Activated T-cell treated with anti-CD3 and anti-CD28 coated beads, Interleukin-2, amount 50 U/mL, for 4 hours (primary cell): ENCODE results near the gene RGMA. TPM values are rescaled to one million over a fixed set of nuclear protein-coding genes. Genes with fewer than 3 reads are reported as not detected.

Experiments
- ATAC-seq, 2 donors: fragments of 200-7000 bp; cut with Tn5 transposase; one replicate each; pipeline ENCODE4 v1.10.0; 2021
- DNase-seq: peaks from one replicate; pipeline ENCODE4 v3.0.0-alpha.2; 2020
- H3K27me3 Mint-ChIP-seq: one replicate; pipeline ENCODE4 v1.8.0; 2021; ENCODE audit warnings: low read depth, mixed read lengths
- H3K36me3 Mint-ChIP-seq: one replicate; pipeline ENCODE4 v1.8.0; 2022; ENCODE audit warnings: mixed read lengths; ENCODE audit not compliant: insufficient read depth
- H3K4me1 Mint-ChIP-seq: one replicate; pipeline ENCODE4 v1.8.0; 2021; ENCODE audit warnings: low read depth, mixed read lengths
- H3K4me3 Mint-ChIP-seq: one replicate; pipeline ENCODE4 v1.8.0; 2021; ENCODE audit warnings: mild to moderate bottlenecking, moderate library complexity, mixed read lengths
- H3K9me3 Mint-ChIP-seq: one replicate; pipeline ENCODE4 v1.8.0; 2021; ENCODE audit warnings: mixed read lengths
- total RNA-seq, 3 donors: library from RNA; stranded (reverse); gene quantifications; one replicate each; pipeline ENCODE4 v1.2.1, GENCODE V29; 2021

The RGMA gene
- under 1 TPM in 2 of 3 donors, not detected in 1; 0.18 to 0.22 TPM for total RNA-seq

DNA sequence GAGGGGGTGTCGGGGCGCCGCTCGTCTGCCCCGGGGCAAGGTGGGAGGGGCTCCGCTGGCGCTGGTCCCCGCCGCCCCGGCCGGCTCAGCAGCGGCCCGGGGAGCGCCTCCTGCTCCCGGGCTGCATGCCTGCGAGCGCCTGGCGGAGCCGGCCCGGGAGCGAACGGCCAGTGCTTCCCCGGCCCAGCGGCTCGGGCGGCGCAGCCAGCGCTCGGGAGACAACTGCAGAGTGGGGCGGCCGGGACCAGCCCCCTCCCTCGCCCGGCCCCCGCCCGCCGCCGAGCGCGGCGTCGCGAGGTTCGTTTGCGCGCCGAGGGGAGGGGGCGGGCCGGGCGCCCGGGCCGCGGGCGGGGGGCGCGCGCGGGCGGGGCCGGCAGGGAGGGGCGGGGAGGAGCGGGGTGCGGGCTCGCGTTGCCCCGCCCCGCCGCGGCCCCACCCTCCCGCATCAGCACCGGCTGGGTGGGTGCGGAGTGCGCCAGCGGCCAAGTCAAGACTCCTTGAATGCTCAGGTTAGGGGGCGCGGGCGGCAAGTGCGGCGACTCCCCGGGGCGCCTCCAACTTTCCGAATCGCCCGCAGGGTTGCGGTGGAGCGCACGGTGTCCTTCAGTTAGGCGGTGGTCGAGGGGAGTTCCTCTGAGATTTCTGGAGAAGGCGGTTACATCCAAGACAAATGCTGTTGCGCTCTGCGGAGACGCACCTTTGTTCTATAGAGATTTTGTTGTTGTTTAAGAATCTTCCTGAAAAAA is at the start of gene RGMA:
Gene RGMA, minus strand, starts transcription at position 231 of the 746 bp plus-strand sequence. CDS start 279 bp downstream, outside the sequence.
- Mint-ChIP-seq H3K4me3 (peak within 1 kb of the TSS; percentile 78), H3K36me3 (no peaks in the 10 kb centered on the region), H3K27me3 (peaks cover 65% of the 10 kb centered on the region), H3K4me1 (peaks cover 15% of the 10 kb centered on the region), H3K9me3 (no peaks in the 10 kb centered on the region)
- no peak for DNase-seq
- peak; percentile 50 to 52 for ATAC-seq

DNA sequence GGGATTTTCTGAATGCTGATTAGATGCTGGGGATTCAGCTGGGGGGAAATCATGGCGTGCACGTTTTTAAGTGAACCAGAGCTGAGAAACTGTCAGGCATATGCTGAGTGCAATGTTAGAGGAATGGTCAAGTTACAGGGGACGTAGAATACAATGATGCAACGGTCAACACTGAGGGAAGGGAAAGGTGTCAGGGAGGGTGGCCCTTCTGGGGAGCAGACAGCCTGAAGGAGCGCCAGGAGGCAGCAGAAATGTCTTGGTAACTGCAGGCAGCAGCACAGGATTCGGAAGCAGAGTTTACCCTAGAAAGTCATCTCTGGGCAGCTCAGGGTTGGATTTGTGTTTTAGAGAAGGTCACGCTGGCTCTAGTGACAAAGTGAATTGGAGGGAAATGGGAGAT is 47.6 kb upstream of the RGMA start:
- Mint-ChIP-seq H3K4me3 (no peak overlapping the region), H3K36me3 (no peaks in the 10 kb centered on the region), H3K9me3 (no peaks in the 10 kb centered on the region), H3K4me1 (peaks cover 16% of the 10 kb centered on the region), H3K27me3 (peaks cover 4% of the 10 kb centered on the region)
- DNase-seq (no peak), ATAC-seq (no peak)

DNA sequence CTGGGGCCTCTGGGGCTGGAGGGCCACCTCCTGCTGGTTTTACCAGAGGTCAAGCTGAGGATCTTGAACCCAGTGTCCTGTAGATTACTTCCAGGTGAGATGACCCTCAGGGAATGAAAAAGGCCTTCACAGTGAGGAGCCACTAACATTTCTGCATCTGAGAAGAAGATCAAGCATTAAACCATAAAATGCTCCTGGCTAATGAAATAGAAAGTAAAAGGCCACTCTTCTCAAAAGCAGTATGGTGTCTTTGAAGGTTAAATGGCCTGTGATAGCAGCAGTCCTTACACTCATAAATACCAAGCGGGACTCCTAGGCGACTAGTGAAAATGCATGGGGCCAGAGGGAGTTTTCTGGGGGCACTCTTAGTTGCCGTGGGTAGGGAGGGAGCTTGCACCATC is 47.0 kb upstream of the RGMA start:
- Mint-ChIP-seq H3K9me3 (no peaks in the 10 kb centered on the region), H3K4me3 (no peak overlapping the region), H3K4me1 (peaks cover 12% of the 10 kb centered on the region), H3K36me3 (no peaks in the 10 kb centered on the region), H3K27me3 (peaks cover 4% of the 10 kb centered on the region)
- no peak for DNase-seq
- no peak for ATAC-seq

GRCh38 chr15:93135459-93135858 is 46.4 kb upstream of the RGMA start:
- H3K9me3 Mint-ChIP-seq: no peaks in the 10 kb centered on the region
- H3K4me1 Mint-ChIP-seq: peaks cover 7% of the 10 kb centered on the region
- no peak overlapping the region for H3K4me3 Mint-ChIP-seq
- H3K36me3 Mint-ChIP-seq: no peaks in the 10 kb centered on the region
- DNase-seq (no peak), ATAC-seq (no peak)
- peaks cover 4% of the 10 kb centered on the region for H3K27me3 Mint-ChIP-seq

GRCh38 chr15:93131485-93132095 is 42.6 kb upstream of the RGMA start:
- H3K4me1 Mint-ChIP-seq: no peaks in the 10 kb centered on the region
- H3K4me3 Mint-ChIP-seq: no peak overlapping the region
- no peaks in the 10 kb centered on the region for H3K9me3 Mint-ChIP-seq
- peaks cover 3% of the 10 kb centered on the region for H3K27me3 Mint-ChIP-seq
- ATAC-seq (no peak), DNase-seq (no peak)
- no peaks in the 10 kb centered on the region for H3K36me3 Mint-ChIP-seq

- H3K9me3 Mint-ChIP-seq: no peaks in the 10 kb centered on the region
- ATAC-seq: no peak
- H3K4me1 Mint-ChIP-seq: no peaks in the 10 kb centered on the region
- no peaks in the 10 kb centered on the region for H3K27me3 Mint-ChIP-seq
- no peaks in the 10 kb centered on the region for H3K36me3 Mint-ChIP-seq
- DNase-seq: no peak
- no peak overlapping the region for H3K4me3 Mint-ChIP-seq
These were observed 40.9 kb upstream of the RGMA start for GRCh38 chr15:93129702-93130488.

DNA sequence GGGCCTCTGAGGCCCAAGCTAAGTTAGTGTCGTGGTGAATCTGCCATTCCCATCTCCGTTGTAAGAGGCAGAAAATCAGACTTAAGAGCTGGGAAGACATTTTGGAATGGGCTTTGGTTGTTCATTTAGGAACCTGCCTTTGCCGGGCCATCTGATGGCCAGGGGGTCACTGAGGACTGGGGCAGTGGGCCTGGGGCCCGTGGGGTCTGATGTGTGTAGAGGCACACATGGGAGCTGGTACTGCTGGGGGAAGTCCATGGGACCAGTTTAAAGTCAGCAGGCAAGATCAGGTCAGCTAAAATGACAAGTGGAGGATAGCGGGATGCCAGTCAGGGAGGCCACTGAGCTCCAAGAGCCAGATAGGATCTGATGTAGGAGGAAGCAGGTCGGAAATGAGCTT is 38.3 kb upstream of the RGMA start:
- Mint-ChIP-seq H3K4me1 (no peaks in the 10 kb centered on the region), H3K27me3 (no peaks in the 10 kb centered on the region), H3K36me3 (no peaks in the 10 kb centered on the region), H3K4me3 (no peak overlapping the region), H3K9me3 (no peaks in the 10 kb centered on the region)
- ATAC-seq (no peak), DNase-seq (no peak)

- H3K36me3 Mint-ChIP-seq: no peaks in the 10 kb centered on the region
- H3K27me3 Mint-ChIP-seq: no peaks in the 10 kb centered on the region
These were observed 37.6 kb upstream of the RGMA start for GRCh38 chr15:93126599-93126998.

GRCh38 chr15:93126148-93126547 is 37.1 kb upstream of the RGMA start:
- Mint-ChIP-seq H3K36me3 (no peaks in the 10 kb centered on the region), H3K9me3 (no peaks in the 10 kb centered on the region), H3K4me1 (no peaks in the 10 kb centered on the region), H3K27me3 (no peaks in the 10 kb centered on the region), H3K4me3 (no peak overlapping the region)
- DNase-seq: no peak
- no peak for ATAC-seq

More at GRCh38 chr15:93126599-93126998, 37.6 kb upstream of the RGMA start:
- Mint-ChIP-seq H3K9me3 (no peaks in the 10 kb centered on the region), H3K4me3 (no peak overlapping the region), H3K4me1 (no peaks in the 10 kb centered on the region)
- ATAC-seq (no peak), DNase-seq (no peak)

- Mint-ChIP-seq H3K4me3 (no peak overlapping the region), H3K4me1 (no peaks in the 10 kb centered on the region), H3K27me3 (no peaks in the 10 kb centered on the region), H3K9me3 (no peaks in the 10 kb centered on the region), H3K36me3 (no peaks in the 10 kb centered on the region)
- ATAC-seq (no peak), DNase-seq (no peak)
These were observed 35.1 kb upstream of the RGMA start for GRCh38 chr15:93124126-93124525.

DNA sequence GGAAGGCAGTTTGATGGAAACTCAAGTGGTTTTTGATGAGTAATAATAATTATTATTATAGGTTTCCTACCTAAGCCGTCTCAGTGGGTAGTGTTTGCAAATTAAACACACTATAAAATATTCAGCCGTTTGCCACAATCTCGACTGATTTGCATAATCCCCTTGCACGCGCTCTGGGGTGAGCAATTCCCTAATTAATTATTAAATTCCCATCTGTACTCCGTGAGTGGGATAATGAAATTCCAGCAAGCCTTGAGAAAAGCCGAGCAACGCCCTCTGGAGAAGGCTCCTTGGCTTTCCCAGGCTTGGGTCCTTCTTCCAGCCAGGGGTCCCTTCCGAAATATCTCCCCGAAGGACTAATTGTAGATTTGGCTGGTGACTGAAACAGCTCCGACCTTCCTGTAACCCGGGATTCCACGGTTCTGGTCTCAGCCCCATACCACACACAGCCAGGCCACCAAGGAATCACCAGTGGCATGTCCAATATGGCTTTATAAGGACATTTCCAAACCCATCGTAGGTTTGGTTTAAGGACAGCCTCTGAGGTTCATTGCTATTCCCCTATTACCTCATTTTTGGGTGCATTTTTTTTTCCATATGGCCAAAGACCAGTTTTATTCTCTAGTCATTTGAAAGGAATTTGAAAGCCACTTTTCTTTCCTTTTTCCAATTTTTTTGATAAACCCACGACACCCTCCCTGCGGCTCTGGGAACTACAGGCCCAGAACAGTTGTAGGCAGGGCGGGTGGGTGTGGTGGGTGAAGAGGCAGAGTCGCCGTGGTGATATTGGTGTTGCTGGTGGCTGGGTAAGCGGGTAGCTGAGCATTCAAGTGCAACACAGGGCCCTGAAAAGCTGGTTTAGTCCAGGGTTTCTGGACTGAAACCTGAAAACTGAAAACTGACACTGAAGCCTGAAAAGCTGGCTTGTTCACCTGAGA is 33.2 kb upstream of the RGMA start:
- no peaks in the 10 kb centered on the region for H3K9me3 Mint-ChIP-seq
- no peaks in the 10 kb centered on the region for H3K4me1 Mint-ChIP-seq
- no peak for DNase-seq
- no peak for ATAC-seq
- peaks cover 9% of the 10 kb centered on the region for H3K27me3 Mint-ChIP-seq
- no peak overlapping the region for H3K4me3 Mint-ChIP-seq
- no peaks in the 10 kb centered on the region for H3K36me3 Mint-ChIP-seq

GRCh38 chr15:93121107-93121506 is 32.1 kb upstream of the RGMA start:
- H3K9me3 Mint-ChIP-seq: no peaks in the 10 kb centered on the region
- no peaks in the 10 kb centered on the region for H3K36me3 Mint-ChIP-seq
- DNase-seq: no peak
- H3K4me1 Mint-ChIP-seq: no peaks in the 10 kb centered on the region
- H3K27me3 Mint-ChIP-seq: peaks cover 12% of the 10 kb centered on the region
- ATAC-seq: no peak
- no peak overlapping the region for H3K4me3 Mint-ChIP-seq

- Mint-ChIP-seq H3K36me3 (no peaks in the 10 kb centered on the region), H3K4me3 (no peak overlapping the region), H3K9me3 (no peaks in the 10 kb centered on the region), H3K27me3 (peaks cover 15% of the 10 kb centered on the region), H3K4me1 (no peaks in the 10 kb centered on the region)
- DNase-seq (no peak), ATAC-seq (no peak)
These were observed 29.9 kb upstream of the RGMA start for GRCh38 chr15:93118904-93119303.

DNA sequence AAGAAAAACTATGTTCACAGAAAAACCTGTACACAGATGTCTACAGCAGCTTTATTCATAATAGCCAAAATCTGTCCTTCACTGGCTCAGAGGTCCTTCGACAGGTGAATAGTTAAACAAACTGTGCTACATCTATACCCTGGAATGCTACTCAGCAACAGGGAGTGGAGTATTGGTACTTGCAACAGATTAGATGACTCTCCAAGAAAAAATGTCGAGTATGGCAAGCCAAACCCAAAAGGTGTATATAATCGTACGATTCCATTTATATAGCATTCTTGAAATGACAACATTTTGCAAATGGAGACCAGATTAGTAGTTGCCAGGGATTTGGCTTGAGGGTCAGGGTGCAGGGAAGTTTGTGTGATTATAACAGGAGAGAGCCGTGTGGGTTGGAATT is 22.4 kb upstream of the RGMA start:
- Mint-ChIP-seq H3K9me3 (no peaks in the 10 kb centered on the region), H3K4me3 (no peak overlapping the region), H3K36me3 (no peaks in the 10 kb centered on the region), H3K4me1 (no peaks in the 10 kb centered on the region), H3K27me3 (peaks cover 47% of the 10 kb centered on the region)
- no peak for DNase-seq
- no peak for ATAC-seq
